ENCODE results near the gene AKNA. TPM values are rescaled to one million over a fixed set of nuclear protein-coding genes. Genes with fewer than 3 reads are reported as not detected.
A peak's percentile ranks its signal among the peaks of the same experiment; 100 is the strongest.

Gene AKNA
- total RNA-seq, 1 experiment from 2014 or later, result 3.9 TPM

- no TSS peak for BruUV-seq (replicated peaks)
- H3K4me1 Mint-ChIP-seq (ENCODE audit: low read depth, unreplicated experiment), result no peaks in the 10 kb centered on the region
- peaks cover 19% of the 10 kb centered on the region for H3K36me3 Mint-ChIP-seq (ENCODE audit: insufficient read depth, unreplicated experiment)
- no peak for TF ChIP-seq CTCF (IDR thresholded peaks at IDR 0.05; ENCODE audit: unreplicated experiment)
- no peak overlapping the region for H3K4me3 Mint-ChIP-seq (ENCODE audit: low read depth, unreplicated experiment)
- intact Hi-C loops (cut with micrococcal nuclease; ENCODE audit: unreplicated experiment), result loop anchor here (10.0 kb wide), 1 partner anchor 614 kb away; no protein-coding TSS in a partner anchor
- H3K9me3 Mint-ChIP-seq (ENCODE audit: low read depth, unreplicated experiment), result no peaks in the 10 kb centered on the region
- no peak overlapping the region for H3K27ac Mint-ChIP-seq (ENCODE audit: unreplicated experiment)
- no peaks in the 10 kb centered on the region for H3K27me3 Mint-ChIP-seq (ENCODE audit: unreplicated experiment)
- CTCF ChIA-PET, result no interaction called here
- no peak for DNase-seq
Observed at GRCh38 chr9:114400772-114401171, 13.0 kb upstream of the AKNA start.

- CTCF ChIA-PET, result interaction anchor here (0.7 kb wide), 1 partner anchor 277 kb away, joined by 3 read pairs; no protein-coding TSS in a partner anchor
- no TSS peak for BruUV-seq (replicated peaks)
Observed at GRCh38 chr9:114400219-114400618, 12.4 kb upstream of the AKNA start.

GRCh38 chr9:114399381-114399780 is 11.6 kb upstream of the AKNA start:
- H3K27me3 Mint-ChIP-seq (ENCODE audit: unreplicated experiment), result no peaks in the 10 kb centered on the region
- H3K36me3 Mint-ChIP-seq (ENCODE audit: insufficient read depth, unreplicated experiment), result peaks cover 19% of the 10 kb centered on the region
- intact Hi-C loops (cut with micrococcal nuclease; ENCODE audit: unreplicated experiment), result no loop called here
- no peak overlapping the region for H3K4me3 Mint-ChIP-seq (ENCODE audit: low read depth, unreplicated experiment)
- no peaks in the 10 kb centered on the region for H3K9me3 Mint-ChIP-seq (ENCODE audit: low read depth, unreplicated experiment)
- no peak for TF ChIP-seq CTCF (IDR thresholded peaks at IDR 0.05; ENCODE audit: unreplicated experiment)
- CTCF ChIA-PET, result no interaction called here
- no TSS peak for BruUV-seq (replicated peaks)
- H3K4me1 Mint-ChIP-seq (ENCODE audit: low read depth, unreplicated experiment), result no peaks in the 10 kb centered on the region
- no peak overlapping the region for H3K27ac Mint-ChIP-seq (ENCODE audit: unreplicated experiment)
- DNase-seq, result no peak

More at GRCh38 chr9:114400219-114400618, 12.4 kb upstream of the AKNA start:
- no peak for TF ChIP-seq CTCF (IDR thresholded peaks at IDR 0.05; ENCODE audit: unreplicated experiment)
- DNase-seq, result no peak
- peaks cover 19% of the 10 kb centered on the region for H3K36me3 Mint-ChIP-seq (ENCODE audit: insufficient read depth, unreplicated experiment)
- no peaks in the 10 kb centered on the region for H3K27me3 Mint-ChIP-seq (ENCODE audit: unreplicated experiment)
- H3K4me3 Mint-ChIP-seq (ENCODE audit: low read depth, unreplicated experiment), result no peak overlapping the region
- no peaks in the 10 kb centered on the region for H3K4me1 Mint-ChIP-seq (ENCODE audit: low read depth, unreplicated experiment)
- H3K9me3 Mint-ChIP-seq (ENCODE audit: low read depth, unreplicated experiment), result no peaks in the 10 kb centered on the region
- intact Hi-C loops (cut with micrococcal nuclease; ENCODE audit: unreplicated experiment), result loop anchor here (10.0 kb wide), 1 partner anchor 615 kb away; no protein-coding TSS in a partner anchor
- no peak overlapping the region for H3K27ac Mint-ChIP-seq (ENCODE audit: unreplicated experiment)

- H3K36me3 Mint-ChIP-seq (ENCODE audit: insufficient read depth, unreplicated experiment), result peaks cover 19% of the 10 kb centered on the region
- peak overlapping the region; percentile 70 for H3K4me3 Mint-ChIP-seq (ENCODE audit: low read depth, unreplicated experiment)
- H3K27me3 Mint-ChIP-seq (ENCODE audit: unreplicated experiment), result no peaks in the 10 kb centered on the region
- CTCF ChIA-PET, result interaction anchor here (0.7 kb wide), 1 partner anchor 42 kb away, joined by 4 read pairs; no protein-coding TSS in a partner anchor
- no TSS peak for BruUV-seq (replicated peaks)
- H3K4me1 Mint-ChIP-seq (ENCODE audit: low read depth, unreplicated experiment), result peaks cover under 1% of the 10 kb centered on the region
- intact Hi-C loops (cut with micrococcal nuclease; ENCODE audit: unreplicated experiment), result no loop called here
- no peak for TF ChIP-seq CTCF (IDR thresholded peaks at IDR 0.05; ENCODE audit: unreplicated experiment)
- peak overlapping the region; percentile 60 for H3K27ac Mint-ChIP-seq (ENCODE audit: unreplicated experiment)
- peak; percentile 94 for DNase-seq
- H3K9me3 Mint-ChIP-seq (ENCODE audit: low read depth, unreplicated experiment), result no peaks in the 10 kb centered on the region
Observed at GRCh38 chr9:114397848-114398605, 10.2 kb upstream of the AKNA start.

All from Calu3 (cell line).